Temporal lobe (tissue), 2 donors: ENCODE measurements around the gene PRSS36. TPM values are rescaled to one million over a fixed set of nuclear protein-coding genes. Genes with fewer than 3 reads are reported as not detected.

Experiments used
- small RNA-seq: library from RNA; depleted of rRNA; stranded (forward); fragments of <200 nt; gene quantifications from one replicate; pipeline ENCODE3, GENCODE V24; 2014; ENCODE audit warnings: low replicate concordance
- total RNA-seq: library from RNA; depleted of rRNA; stranded (reverse); fragments of >200 nt; gene quantifications from one replicate; pipeline ENCODE4 v1.2.3, GENCODE V29; 2014

Gene PRSS36
- total RNA-seq, 1 donor from 2014 or later = 0.49 TPM

Small RNA genes within 50 kb of the gene (small RNA-seq; reads per million reads assigned to genes)
- gene AC009088.4 (not detected), gene NDUFA3P6 (not detected)

Other genes starting within 250 kb of the PRSS36 start
- 42.3 TPM for gene FBXL19, start 226.5 kb downstream of the PRSS36 start, total RNA-seq
- 2.7 TPM for gene ORAI3, start 201.0 kb downstream of the PRSS36 start, total RNA-seq
- gene SETD1A, start 192.3 kb downstream of the PRSS36 start, total RNA-seq = 3.4 TPM
- gene HSD3B7, start 164.9 kb downstream of the PRSS36 start, total RNA-seq = 0.74 TPM
- gene STX1B, start 139.4 kb downstream of the PRSS36 start, total RNA-seq = 21.6 TPM
- 14.0 TPM for gene STX4, start 116.5 kb downstream of the PRSS36 start, total RNA-seq
- gene ZNF668, start 75.8 kb downstream of the PRSS36 start, total RNA-seq = 4.4 TPM
- 12.3 TPM for gene ZNF646, start 75.6 kb downstream of the PRSS36 start, total RNA-seq
- gene PRSS53, start 61.1 kb downstream of the PRSS36 start, total RNA-seq = 1.5 TPM
- 25.3 TPM for gene VKORC1, start 55.3 kb downstream of the PRSS36 start, total RNA-seq
- gene BCKDK, start 41.7 kb downstream of the PRSS36 start, total RNA-seq = 11.1 TPM
- 25.6 TPM for gene KAT8, start 32.4 kb downstream of the PRSS36 start, total RNA-seq
- not detected for gene PRSS8, start 14.3 kb downstream of the PRSS36 start, total RNA-seq
- gene FUS, start 30.1 kb upstream of the PRSS36 start, total RNA-seq = 70.1 TPM
- gene PYCARD, start 52.7 kb upstream of the PRSS36 start, total RNA-seq = 3.2 TPM
- 0.49 TPM for gene TRIM72, start 64.1 kb upstream of the PRSS36 start, total RNA-seq
- 0.49 TPM for gene PYDC1, start 67.1 kb upstream of the PRSS36 start, total RNA-seq
- gene ITGAM, start 109.9 kb upstream of the PRSS36 start, total RNA-seq = 2.0 TPM
- gene ITGAX, start 205.1 kb upstream of the PRSS36 start, total RNA-seq = 0.98 TPM
- gene ITGAD, start 243.3 kb upstream of the PRSS36 start, total RNA-seq = not detected